HG02884 (cell line): ENCODE measurements around the gene IP6K2.
"Not testable (repeated sequence)": the region's sequence is repeated elsewhere in the genome, so short reads cannot be mapped to it uniquely, and the experiment has no call there.

Experiments
- ATAC-seq: cut with Tn5 transposase; IDR thresholded peaks from one replicate; pipeline ENCODE4 v1.9.1; 2021; ENCODE audit warnings: mild to moderate bottlenecking, moderate library complexity; ENCODE audit not compliant: unreplicated experiment

IP6K2 gene

GRCh38 chr3:48716982-48717746, at the start of gene IP6K2:
IP6K2 (minus strand) TSS chr3:48717221; CDS start chr3:48695291, 21,930 bp downstream.
- ATAC-seq, result peak; percentile 98

DNA sequence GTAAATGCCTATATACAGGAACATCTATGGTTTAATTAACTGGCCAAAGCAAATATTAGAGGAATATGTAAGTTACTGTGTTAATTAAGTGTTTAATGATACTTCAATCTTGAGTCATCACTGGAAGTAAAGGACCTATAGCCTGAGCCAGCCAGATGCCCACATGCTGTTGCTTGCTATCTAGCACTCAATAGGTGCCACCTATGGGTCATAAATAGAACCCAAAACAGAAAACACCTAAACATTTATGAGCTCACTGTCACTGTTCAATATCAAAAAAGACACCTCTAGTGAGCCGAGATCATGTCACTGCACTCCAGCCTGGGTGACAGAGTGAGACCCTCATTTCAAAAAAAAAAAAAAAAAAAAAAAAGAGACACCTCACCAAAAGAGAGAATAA, 48.4 kb upstream of the IP6K2 start:
- ATAC-seq, result no peak

GRCh38 chr3:48762816-48763215, 45.8 kb upstream of the IP6K2 start:
- ATAC-seq, result no peak

DNA sequence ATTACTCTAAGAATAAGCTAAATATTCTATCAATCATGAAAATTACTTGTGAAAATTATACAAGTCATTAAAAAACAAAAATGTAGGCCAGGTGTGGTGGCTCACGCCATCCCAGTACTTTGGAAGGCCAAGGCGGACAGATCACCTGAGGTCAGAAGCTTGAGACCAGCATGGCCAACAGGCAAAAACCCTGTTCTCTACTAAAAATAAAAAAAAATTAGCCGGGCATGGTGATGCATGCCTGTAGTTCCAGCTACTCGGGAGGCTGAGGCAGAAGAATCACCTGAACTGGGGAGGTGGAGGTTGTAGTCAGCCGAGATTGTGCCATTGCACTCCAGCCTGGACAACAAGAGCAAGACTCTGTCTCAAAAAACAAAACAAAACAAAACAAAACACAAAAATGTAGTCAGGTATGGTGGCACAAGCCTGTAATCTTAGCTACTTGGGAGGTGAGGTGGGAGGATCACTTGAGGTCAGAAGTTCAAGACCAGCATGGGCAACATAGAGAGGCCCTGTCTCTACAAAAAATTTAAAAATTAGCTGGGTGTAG, 43.0 kb upstream of the IP6K2 start:
- ATAC-seq, result not testable (repeated sequence)

GRCh38 chr3:48759531-48759930, 42.5 kb upstream of the IP6K2 start:
- not testable (repeated sequence) for ATAC-seq

DNA sequence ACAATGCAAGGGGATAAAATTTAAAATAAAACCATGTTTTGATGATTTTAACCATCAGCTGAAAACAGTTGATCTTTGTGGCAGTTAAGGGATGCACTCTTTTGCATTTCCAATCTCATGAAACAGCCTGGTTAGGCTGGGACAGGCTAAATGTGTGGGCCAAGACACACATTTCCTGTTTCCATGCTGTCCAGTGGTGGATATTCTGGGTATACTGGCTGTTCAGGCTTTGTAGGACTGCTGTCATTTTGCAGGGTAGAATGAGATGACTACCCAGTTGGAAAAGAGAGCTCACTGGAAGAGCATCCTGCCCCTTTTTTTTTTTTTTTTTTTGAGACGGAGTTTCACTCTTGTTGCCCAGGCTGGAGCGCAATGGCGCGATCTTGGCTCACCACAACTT, 42.0 kb upstream of the IP6K2 start:
- no peak for ATAC-seq

GRCh38 chr3:48756640-48757039, 39.6 kb upstream of the IP6K2 start:
- ATAC-seq, result no peak

DNA sequence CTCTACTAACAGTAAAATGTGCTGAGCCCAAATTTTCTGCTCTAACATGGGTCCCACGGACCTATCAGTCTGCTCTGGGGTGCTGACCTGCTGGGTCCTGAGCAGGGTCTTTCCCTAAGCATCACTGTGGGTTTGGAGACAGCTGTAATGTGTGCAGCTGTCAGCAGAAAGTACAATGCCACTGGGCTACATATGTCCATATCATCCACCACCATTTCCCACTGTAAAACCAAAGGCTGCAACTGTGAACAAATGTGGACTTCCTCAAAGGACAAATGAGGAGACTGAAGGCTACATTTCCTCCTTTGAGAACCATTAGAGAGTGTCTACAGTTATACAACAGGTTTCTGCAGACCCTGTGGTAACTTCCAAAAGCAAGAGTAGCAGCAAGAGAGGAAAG, 33.8 kb upstream of the IP6K2 start:
- no peak for ATAC-seq

GRCh38 chr3:48748754-48749153, 31.7 kb upstream of the IP6K2 start:
- no peak for ATAC-seq

DNA sequence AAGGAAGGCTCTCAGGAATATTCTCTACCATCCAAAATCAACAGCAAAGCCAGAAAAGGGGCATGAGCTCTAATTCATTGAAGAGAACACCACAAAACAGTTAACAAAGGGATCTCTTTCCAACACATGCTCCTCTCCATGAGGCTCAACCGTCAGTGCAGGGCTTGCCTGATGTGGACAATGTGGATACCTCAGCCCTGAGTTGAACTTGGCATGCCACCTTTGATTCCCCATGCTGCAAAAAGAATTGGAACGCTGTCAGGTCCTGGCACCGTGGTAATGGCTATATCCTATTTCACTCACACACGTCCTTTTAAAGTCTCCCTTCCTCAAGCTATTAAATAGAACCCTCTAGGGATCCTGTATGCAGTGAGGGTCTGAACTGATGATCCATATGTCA, 30.7 kb upstream of the IP6K2 start:
- ATAC-seq, result no peak

GRCh38 chr3:48747015-48747615, 30.1 kb upstream of the IP6K2 start:
- no peak for ATAC-seq

DNA sequence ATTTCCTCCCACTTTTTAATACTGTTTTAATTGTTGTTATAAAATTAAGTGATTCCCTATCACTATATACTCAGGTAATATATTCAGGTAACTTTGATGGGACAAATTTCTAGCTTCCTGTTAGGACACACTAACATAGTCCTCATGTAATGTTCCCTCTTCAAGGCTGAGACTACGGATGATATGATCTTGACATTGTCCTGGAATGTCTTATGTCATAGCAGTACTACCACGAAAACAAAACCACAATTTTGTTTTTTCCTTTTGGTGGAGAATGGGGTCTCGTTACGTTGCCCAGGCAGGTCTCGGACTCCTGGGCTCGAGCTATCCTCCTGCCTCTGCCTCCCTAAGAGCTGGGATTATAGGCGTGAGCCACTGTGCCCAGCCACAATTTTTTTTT, 26.8 kb upstream of the IP6K2 start:
- no peak for ATAC-seq

DNA sequence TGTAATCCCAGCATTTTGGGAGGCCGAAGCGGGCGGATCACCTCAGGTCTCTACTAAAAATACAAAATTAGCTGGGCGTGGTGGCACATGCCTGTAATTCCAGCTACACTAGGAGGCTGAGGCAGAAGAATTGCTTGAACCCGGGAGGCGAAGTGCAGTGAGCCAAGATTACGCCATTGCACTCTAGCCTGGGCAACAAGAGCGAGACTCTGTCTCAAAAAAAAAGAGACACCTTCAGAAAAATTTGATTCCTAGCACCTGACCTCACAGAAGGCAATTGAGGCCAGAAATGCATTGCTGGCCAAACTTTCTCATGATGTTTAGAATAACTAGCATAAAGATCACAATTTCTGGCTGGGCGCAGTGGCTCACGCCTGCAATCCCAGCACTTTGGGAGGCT, 24.2 kb upstream of the IP6K2 start:
- not testable (repeated sequence) for ATAC-seq

DNA sequence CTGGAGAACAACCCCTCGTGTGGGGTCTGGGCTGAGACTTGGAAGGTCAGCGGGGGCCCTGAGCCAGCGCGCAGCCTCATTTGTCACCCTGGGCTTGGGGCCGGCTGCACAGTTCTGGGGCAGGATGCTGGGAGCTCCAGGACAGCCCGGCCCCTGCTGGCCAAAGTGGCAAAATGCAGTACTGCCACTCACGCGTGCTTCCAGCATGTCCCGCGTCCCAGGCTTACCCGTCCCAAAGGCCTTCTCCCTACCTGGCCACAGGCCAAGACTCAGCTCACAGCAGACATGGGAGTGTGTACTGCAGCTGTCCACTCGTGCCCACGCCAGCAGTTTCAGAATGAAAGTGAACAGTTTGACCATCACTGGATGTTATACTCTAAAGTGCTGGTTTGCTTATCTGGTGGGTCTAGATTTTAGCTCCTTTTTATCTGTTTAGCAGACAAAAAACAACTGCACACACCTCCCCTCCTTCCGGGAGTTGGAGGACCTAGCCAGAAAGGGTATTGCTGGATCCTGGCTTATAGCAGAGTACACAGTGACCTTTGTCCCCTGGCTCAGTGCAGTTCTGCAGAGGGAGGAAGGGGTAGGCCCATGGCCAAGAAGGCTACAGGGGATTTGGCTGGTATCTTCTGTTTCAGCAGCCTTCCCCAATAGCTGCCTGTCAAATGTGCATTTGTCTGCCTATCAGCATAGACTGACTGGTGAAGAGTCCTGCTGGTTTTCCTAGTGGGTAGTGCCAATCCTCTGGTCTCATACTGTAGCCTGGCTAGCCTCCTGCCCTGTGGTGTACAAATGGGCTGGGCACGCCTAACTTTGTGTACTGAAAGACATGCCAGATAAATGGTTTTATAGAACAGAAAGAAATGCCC, 23.2 kb upstream of the IP6K2 start:
- peak; percentile 75 for ATAC-seq

GRCh38 chr3:48739617-48739954, 22.6 kb upstream of the IP6K2 start:
- ATAC-seq, result peak; percentile 29

GRCh38 chr3:48738926-48739616, 22.1 kb upstream of the IP6K2 start:
- ATAC-seq, result no peak

- ATAC-seq, result no peak
These were observed 21.1 kb upstream of the IP6K2 start for GRCh38 chr3:48738144-48738536.

- not testable (repeated sequence) for ATAC-seq
These were observed 18.2 kb upstream of the IP6K2 start for GRCh38 chr3:48735075-48735767.

- ATAC-seq, result not testable (repeated sequence)
These were observed 17.5 kb upstream of the IP6K2 start for GRCh38 chr3:48734541-48734940.
